Medulla oblongata (tissue), 1 donor: ENCODE measurements around the gene SLC34A3.
"Not testable (repeated sequence)": the region's sequence is repeated elsewhere in the genome, so short reads cannot be mapped to it uniquely, and the experiment has no call there.

ENCODE experiments used
- DNase-seq: peaks from one replicate; pipeline ENCODE4 v3.0.0-alpha.2; 2015; ENCODE audit errors: extremely low spot score

The SLC34A3 gene

GRCh38 chr9:137241490-137242268 is 11.0 kb downstream of the SLC34A3 start:
- no peak for DNase-seq

GRCh38 chr9:137242269-137243203 is 11.8 kb downstream of the SLC34A3 start:
- no peak for DNase-seq

- DNase-seq = not testable (repeated sequence)
Measured at GRCh38 chr9:137243266-137243625, 12.5 kb downstream of the SLC34A3 start.

- no peak for DNase-seq
Measured at GRCh38 chr9:137243626-137244485, 13.2 kb downstream of the SLC34A3 start.

- no peak for DNase-seq
Measured at GRCh38 chr9:137244486-137245449, 14.1 kb downstream of the SLC34A3 start.

GRCh38 chr9:137245450-137246421 is 15.0 kb downstream of the SLC34A3 start:
- DNase-seq = no peak

- no peak for DNase-seq
Measured at GRCh38 chr9:137247135-137247915, 16.6 kb downstream of the SLC34A3 start.

- no peak for DNase-seq
Measured at GRCh38 chr9:137247916-137248175, 17.1 kb downstream of the SLC34A3 start.

GRCh38 chr9:137250329-137251193 is 19.9 kb downstream of the SLC34A3 start:
- DNase-seq = no peak

- no peak for DNase-seq
Measured at GRCh38 chr9:137251194-137251461, 20.4 kb downstream of the SLC34A3 start, which contains the start of gene STPG3. Gene STPG3 (plus strand): TSS chr9:137251286. CDS start chr9:137251287, 1 bp downstream.

- no peak for DNase-seq
Measured at GRCh38 chr9:137251490-137252268, 21.0 kb downstream of the SLC34A3 start.

GRCh38 chr9:137252555-137253506 is 22.1 kb downstream of the SLC34A3 start:
- DNase-seq = no peak

GRCh38 chr9:137253717-137254623 is 23.3 kb downstream of the SLC34A3 start:
- DNase-seq = no peak

GRCh38 chr9:137254624-137255447 is 24.1 kb downstream of the SLC34A3 start, which contains the start of gene NELFB:
Gene NELFB (plus strand): TSS chr9:137255327.
- peak; percentile 91 for DNase-seq
